H1 (cell line): ENCODE measurements around the gene KLHDC7B. TPM values are rescaled to one million over a fixed set of nuclear protein-coding genes. Genes with fewer than 3 reads are reported as not detected.

ENCODE experiments used
- CTCF ChIA-PET: fragments of 300-600 bp; sonication (Branson Sonifier 250); formaldehyde crosslinking; loops from one replicate; lab custom pipeline; 2021; ENCODE audit not compliant: partially characterized antibody; lab: Charles Lee
- POLR2A ChIA-PET: fragments of 300-600 bp; sonication (Branson Sonifier 250); formaldehyde crosslinking; loops from one replicate; lab custom pipeline; 2021; ENCODE audit warnings: inconsistent platforms; ENCODE audit not compliant: partially characterized antibody; lab: Charles Lee
- DNase-seq, 2 experiments: peaks; one replicate each; pipeline versions ENCODE4 v3.0.0 to v3.0.0-alpha.2; 2010 to 2022; ENCODE audit warnings: low spot score in 2 of 2, low read depth in 1 of 2, mixed read lengths in 1 of 2
- FAIRE-seq: peaks from 2 replicates; lab custom pipeline; 2011; peaks lifted over from hg19 to GRCh38; lab: Jason Lieb, UNC
- H2AFZ ChIP-seq: 2 replicates; pipeline ENCODE4 v1.8.1; 2012; ENCODE audit warnings: low read length, inconsistent platforms
- H2AK5ac ChIP-seq: 2 replicates; pipeline ENCODE4 v1.6.1; 2013; ENCODE audit warnings: low read depth, low read length
- H2BK120ac ChIP-seq: replicated peaks from 2 replicates; pipeline ENCODE3; 2013; ENCODE audit warnings: low read depth, low read length, inconsistent platforms
- H2BK12ac ChIP-seq: 2 replicates; pipeline ENCODE4 v1.6.1; 2013; ENCODE audit warnings: low read depth, low read length
- H2BK15ac ChIP-seq: 2 replicates; pipeline ENCODE4 v1.6.1; 2013; ENCODE audit warnings: low read length
- H2BK20ac ChIP-seq: 2 replicates; pipeline ENCODE4 v1.6.1; 2013; ENCODE audit warnings: low read length
- H2BK5ac ChIP-seq: 2 replicates; pipeline ENCODE4 v1.6.1; 2013; ENCODE audit warnings: low read depth, low read length
- H3K14ac ChIP-seq: 2 replicates; pipeline ENCODE4 v1.6.1; 2013; ENCODE audit warnings: inconsistent platforms; ENCODE audit not compliant: insufficient read length
- H3K18ac ChIP-seq: 2 replicates; pipeline ENCODE4 v1.6.1; 2013; ENCODE audit warnings: low read length; ENCODE audit errors: extremely low read depth
- H3K23ac ChIP-seq: 2 replicates; pipeline ENCODE4 v1.6.1; 2013; ENCODE audit warnings: inconsistent platforms; ENCODE audit not compliant: insufficient read length
- H3K23me2 ChIP-seq: 2 replicates; pipeline ENCODE4 v1.6.1; 2013; ENCODE audit warnings: low read depth, low read length
- H3K27ac ChIP-seq: 2 replicates; pipeline ENCODE4 v1.6.1; 2011; ENCODE audit warnings: low read depth, low read length, inconsistent platforms
- H3K27me3 ChIP-seq, 4 experiments: replicated peaks in 1 of 4; 1 replicate in 1 of 4; 2 replicates in 3 of 4; pipeline versions ENCODE4 v1.6.1 to v1.8.1; 2011 to 2013; ENCODE audit warnings: low read length in 3 of 4, mild to moderate bottlenecking in 3 of 4, inconsistent platforms in 2 of 4, mixed read lengths in 2 of 4, moderate library complexity in 1 of 4; ENCODE audit not compliant: control insufficient read depth in 3 of 4, insufficient read depth in 3 of 4; ENCODE audit errors: extremely low read depth in 1 of 4
- H3K36me3 ChIP-seq, 4 experiments: 2 replicates each; pipeline versions ENCODE4 v1.6.1 to v1.8.1; 2011 to 2013; ENCODE audit warnings: mild to moderate bottlenecking in 4 of 4, low read length in 3 of 4, moderate library complexity in 2 of 4, control low read depth in 1 of 4, inconsistent platforms in 1 of 4; ENCODE audit not compliant: insufficient read depth in 4 of 4, control insufficient read depth in 2 of 4
- H3K4ac ChIP-seq: replicated peaks from 2 replicates; pipeline ENCODE3; 2013; ENCODE audit warnings: low read length, low read depth, mixed read lengths, inconsistent platforms; ENCODE audit not compliant: insufficient read length
- H3K4me1 ChIP-seq, 4 experiments: replicated peaks in 1 of 4; 1 replicate in 1 of 4; 2 replicates in 3 of 4; pipeline versions ENCODE4 v1.6.1 to v1.8.1; 2011 to 2013; ENCODE audit warnings: low read length in 3 of 4, inconsistent platforms in 2 of 4, mixed read lengths in 1 of 4; ENCODE audit not compliant: insufficient read depth in 4 of 4, control insufficient read depth in 3 of 4
- H3K4me2 ChIP-seq, 2 experiments: 2 replicates each; pipeline versions ENCODE4 v1.6.1 to v1.8.1; 2011 to 2013; ENCODE audit warnings: low read depth in 2 of 2, low read length in 2 of 2, control low read depth in 1 of 2, inconsistent platforms in 1 of 2, mild to moderate bottlenecking in 1 of 2; ENCODE audit not compliant: insufficient read depth in 1 of 2
- H3K4me3 ChIP-seq, 4 experiments: fragments of 200-600, 300-600 bp in 1 of 4; sonication (generic), shearing (Covaris generic), sonication (Bioruptor Twin) in 1 of 4; 2 replicates each; pipeline versions ENCODE4 v1.5.1 to v1.8.1; 2011 to 2016; ENCODE audit warnings: low read length in 4 of 4, low read depth in 3 of 4, control low read depth in 2 of 4, inconsistent platforms in 2 of 4, mild to moderate bottlenecking in 2 of 4, mixed read lengths in 1 of 4, moderate library complexity in 1 of 4; ENCODE audit not compliant: insufficient read depth in 2 of 4; ENCODE audit errors: extremely low read depth in 1 of 4
- H3K56ac ChIP-seq: replicated peaks from 2 replicates; pipeline ENCODE3; 2013; ENCODE audit warnings: low read depth, mild to moderate bottlenecking, mixed read lengths, low read length, inconsistent platforms; ENCODE audit not compliant: insufficient read length
- H3K79me1 ChIP-seq: 2 replicates; pipeline ENCODE4 v1.6.1; 2013; ENCODE audit warnings: low read depth, low read length, control low read depth
- H3K79me2 ChIP-seq, 2 experiments: 2 replicates each; pipeline versions ENCODE4 v1.6.1 to v1.8.1; 2012 to 2013; ENCODE audit warnings: low read length in 2 of 2, mild to moderate bottlenecking in 2 of 2, inconsistent platforms in 1 of 2; ENCODE audit not compliant: insufficient read depth in 2 of 2, control insufficient read depth in 1 of 2
- H3K9ac ChIP-seq, 4 experiments: replicated peaks in 1 of 4; 1 replicate in 1 of 4; 2 replicates in 3 of 4; pipeline versions ENCODE4 v1.6.1 to v1.8.1; 2011 to 2013; ENCODE audit warnings: low read depth in 3 of 4, low read length in 3 of 4, control low read depth in 2 of 4, mild to moderate bottlenecking in 2 of 4, moderate library complexity in 2 of 4, inconsistent platforms in 1 of 4; ENCODE audit errors: extremely low read depth in 1 of 4
- H3K9me3 ChIP-seq, 2 experiments: 2 replicates each; pipeline versions ENCODE4 v1.6.1 to v1.8.1; 2012 to 2013; ENCODE audit warnings: mild to moderate bottlenecking in 2 of 2, moderate library complexity in 2 of 2, control low read depth in 1 of 2, inconsistent platforms in 1 of 2, low read depth in 1 of 2, low read length in 1 of 2, mixed read lengths in 1 of 2; ENCODE audit not compliant: insufficient read depth in 2 of 2
- H4K20me1 ChIP-seq, 2 experiments: replicated peaks in 1 of 2; 2 replicates each; pipeline versions ENCODE3 to v1.8.1; 2011 to 2013; ENCODE audit warnings: inconsistent platforms in 2 of 2, low read length in 2 of 2, mild to moderate bottlenecking in 1 of 2; ENCODE audit not compliant: insufficient read depth in 2 of 2, control insufficient read depth in 1 of 2
- H4K5ac ChIP-seq: 2 replicates; pipeline ENCODE4 v1.6.1; 2013; ENCODE audit warnings: low read length, low read depth, mixed read lengths, inconsistent platforms; ENCODE audit not compliant: insufficient read length
- H4K8ac ChIP-seq: 2 replicates; pipeline ENCODE4 v1.8.0; 2013; ENCODE audit warnings: mild to moderate bottlenecking, moderate library complexity, low read length, inconsistent platforms; ENCODE audit not compliant: insufficient read depth; ENCODE audit errors: extremely low read depth
- H4K91ac ChIP-seq: replicated peaks from 2 replicates; pipeline ENCODE3; 2013; ENCODE audit warnings: low read length, mixed read lengths, inconsistent platforms; ENCODE audit not compliant: insufficient read length
- ASH2L ChIP-seq: fragments of 200-600, 300-600 bp; sonication (generic); IDR thresholded peaks from one replicate; pipeline ENCODE4 v1.7.1; 2017; ENCODE audit warnings: low read length
- BRCA1 ChIP-seq: IDR thresholded peaks from 2 replicates; pipeline ENCODE4 v1.6.1; 2012; ENCODE audit warnings: low read depth, low read length, improper control_type of control experiment
- CBX5 ChIP-seq: fragments of 300-800, 300-1000 bp; sonication (generic); IDR thresholded peaks from 2 replicates; pipeline ENCODE4 v1.7.1; 2016; ENCODE audit warnings: antibody characterized with exemption, low read length, low read depth
- CBX8 ChIP-seq: fragments of 300-800, 300-1000 bp; sonication (generic); IDR thresholded peaks from 2 replicates; pipeline ENCODE4 v1.7.1; 2016; ENCODE audit warnings: low read depth, low read length, borderline replicate concordance
- CHD1 ChIP-seq: IDR thresholded peaks from 2 replicates; pipeline ENCODE4 v1.6.1; 2012; ENCODE audit warnings: low read depth, low read length, improper control_type of control experiment
- CTBP2 ChIP-seq: IDR thresholded peaks from 2 replicates; pipeline ENCODE4 v1.7.0; 2011; ENCODE audit warnings: borderline replicate concordance, mild to moderate bottlenecking, moderate library complexity, mixed read lengths, low read length; ENCODE audit not compliant: insufficient read depth, insufficient read length
- EGR1 ChIP-seq: IDR thresholded peaks from 2 replicates; pipeline ENCODE4 v1.6.1; 2011; ENCODE audit warnings: low read depth, low read length, borderline replicate concordance
- RAD21 ChIP-seq, 2 experiments: IDR thresholded peaks in 1 of 2; conservative IDR thresholded peaks in 1 of 2; 2 replicates each; pipeline ENCODE4 v1.6.1; 2011; ENCODE audit warnings: low read depth in 2 of 2, low read length in 2 of 2, improper control_type of control experiment in 1 of 2, inconsistent platforms in 1 of 2, mild to moderate bottlenecking in 1 of 2, moderate library complexity in 1 of 2
- RBBP5 ChIP-seq: IDR thresholded peaks from 2 replicates; pipeline ENCODE4 v1.7.1; 2012; ENCODE audit warnings: low read depth, mild to moderate bottlenecking, inconsistent platforms, low read length, moderate library complexity, borderline replicate concordance
- RFX5 ChIP-seq: IDR thresholded peaks from 2 replicates; pipeline ENCODE4 v1.6.1; 2011; ENCODE audit warnings: low read depth, low read length, improper control_type of control experiment, borderline replicate concordance
- RNF2 ChIP-seq: fragments of 200-900, 300-1000 bp; sonication (generic); IDR thresholded peaks from 2 replicates; pipeline ENCODE4 v1.7.1; 2016; ENCODE audit warnings: borderline replicate concordance, low read depth, mild to moderate bottlenecking, antibody characterized with exemption, low read length; ENCODE audit not compliant: poor library complexity, severe bottlenecking; ENCODE audit errors: missing control alignments
- RXRA ChIP-seq: IDR thresholded peaks from 2 replicates; pipeline ENCODE4 v1.6.1; 2011; ENCODE audit warnings: low read depth, mild to moderate bottlenecking, low read length, moderate library complexity; ENCODE audit not compliant: insufficient read depth
- TAF7 ChIP-seq: optimal IDR thresholded peaks from 2 replicates; pipeline ENCODE3; 2011; ENCODE audit warnings: low read depth, mild to moderate bottlenecking, inconsistent platforms, low read length, moderate library complexity, borderline replicate concordance
- WGBS, 2 experiments: shearing (Covaris generic) in 1 of 2; methylation state at CpG; one replicate each; pipeline versions ENCODE4 v1.1.6 to v1.1.7; 2013 to 2015; ENCODE audit warnings: low lambda C conversion rate in 2 of 2, mixed read lengths in 2 of 2, inconsistent platforms in 1 of 2, low coverage in 1 of 2, missing lambda C conversion rate in 1 of 2; ENCODE audit not compliant: insufficient replicate concordance in 2 of 2, insufficient coverage in 1 of 2, insufficient read length in 1 of 2; ENCODE audit errors: extremely low coverage in 1 of 2, missing lambda C conversion rate in 1 of 2; 5-methylcytosine and 5-hydroxymethylcytosine counted together
- polyA plus RNA-seq, 7 experiments: library from polyadenylated mRNA; depleted of rRNA in 3 of 7; stranded (reverse) in 5 of 7; unstranded in 2 of 7; fragments of >200 nt in 5 of 7; fragments of 200-250 nt in 2 of 7; gene quantifications; 1 replicate in 5 of 7; 2 replicates in 1 of 7; 4 replicates in 1 of 7; pipeline versions ENCODE4 v1.2.1 to v1.2.3, GENCODE V29; 2011 to 2013; ENCODE audit warnings: missing spikeins in 2 of 7, mixed read lengths in 2 of 7
- total RNA-seq: library from RNA; stranded (reverse); fragmentation: NEBNext Ultra II Directional; extraction: Animal tissue kit (Norgen Biotek cat#: 25700); gene quantifications from 2 replicates; pipeline ENCODE4 v1.2.1, GENCODE V29; 2021

KLHDC7B gene
- total and polyA plus RNA-seq, 2 of the 8 experiments (the other 6 are each of a cell fraction or from before 2014, with no cell fraction given): not detected

DNA sequence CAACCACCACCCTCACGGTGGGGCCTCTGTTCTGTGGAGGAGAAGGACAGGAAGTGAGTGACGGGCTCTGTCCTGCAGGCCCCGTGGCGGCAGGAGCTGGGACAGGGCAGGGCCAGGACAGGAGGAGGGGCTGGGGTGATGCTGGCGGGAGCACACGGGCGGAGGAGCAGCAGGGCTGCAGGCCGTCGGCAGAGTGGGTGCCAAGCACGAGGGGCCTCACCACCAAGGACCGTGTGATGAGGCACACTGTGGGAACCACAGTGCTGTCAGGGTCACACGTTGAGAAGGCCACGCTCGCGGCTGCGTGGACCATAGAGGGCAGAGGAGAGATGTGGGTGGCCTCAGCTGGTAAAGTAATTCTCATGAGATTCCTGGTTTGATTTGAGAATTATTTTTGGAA, 28.8 kb upstream of the KLHDC7B start:
- no peak overlapping the region for H3K4ac ChIP-seq
- no peak overlapping the region for H3K14ac ChIP-seq
- H3K27ac ChIP-seq: no peak overlapping the region
- H3K4me1 ChIP-seq: no peaks in the 10 kb centered on the region
- no peak overlapping the region for H3K4me2 ChIP-seq
- no peaks in the 10 kb centered on the region for H3K9me3 ChIP-seq
- H3K23me2 ChIP-seq: no peaks in the 10 kb centered on the region
- peaks cover 10 to 31% of the 10 kb centered on the region in 2 experiments for H3K79me2 ChIP-seq
- peaks cover 0 to 12% (median 7%) of the 10 kb centered on the region in 4 experiments; a peak in 5 of 8 replicates for H3K36me3 ChIP-seq
- FAIRE-seq (no peak), DNase-seq (no peak)
- no peak overlapping the region for H4K91ac ChIP-seq
- 93% methylated on average over 16 of the region's 16 CpGs; no CpG with 5 or more reads in 1 of the 2 experiments for WGBS, 2 experiments
- no peak overlapping the region for H3K23ac ChIP-seq
- H3K27me3 ChIP-seq: no peaks in the 10 kb centered on the region
- H2BK120ac ChIP-seq: no peak overlapping the region
- no peak overlapping the region for H3K18ac ChIP-seq
- no peak overlapping the region for H2BK20ac ChIP-seq
- H2AFZ ChIP-seq: no peak overlapping the region
- H3K56ac ChIP-seq: no peak overlapping the region
- ChIA-PET POLR2A (interaction anchor here (0.7 to 1.1 kb wide), 3 partner anchors 8 to 55 kb away, joined by 3 read pairs; no protein-coding TSS in a partner anchor), CTCF (interaction anchor here (0.6 to 1.0 kb wide), 4 partner anchors 9 to 73 kb away, joined by 3 to 4 read pairs (median 3); partner anchors contain the start of gene SCO2)
- no peak overlapping the region for H4K5ac ChIP-seq
- peak overlapping the region; percentile 24; the same call in 1 of the 2 replicates for H2BK5ac ChIP-seq
- peaks cover 13% of the 10 kb centered on the region; the same call in 1 of the 2 replicates for H3K79me1 ChIP-seq
- no peak overlapping the region for H2BK12ac ChIP-seq
- H2AK5ac ChIP-seq: no peak overlapping the region
- H3K4me3 ChIP-seq: no peak overlapping the region
- H3K9ac ChIP-seq: no peak overlapping the region
- H4K8ac ChIP-seq: no peak overlapping the region
- no peak overlapping the region for H2BK15ac ChIP-seq
- H4K20me1 ChIP-seq: peaks cover 9 to 18% of the 10 kb centered on the region in 2 experiments
- TF ChIP-seq RBBP5 (no peak), ASH2L (no peak), RNF2 (no peak), TAF7 (no peak), RXRA (no peak), CHD1 (no peak), RFX5 (no peak), RAD21 (IDR thresholded peaks at IDR 0.05 in 1 of 2, conservative IDR thresholded peaks at IDR 0.05 in 1 of 2; ENCODE audit: low read depth in 2 of 2, low read length in 2 of 2) (no peak), CBX5 (no peak), CTBP2 (no peak), EGR1 (no peak), BRCA1 (no peak), CBX8 (no peak)
